ENCODE data around the gene HDAC4.

HDAC4 gene

GRCh38 chr2:239265681-239266433 lies 135.0 kb downstream of the HDAC4 start:
- no peak for DNase-seq (ENCODE audit: low read depth)

GRCh38 chr2:239264838-239265651 lies 135.8 kb downstream of the HDAC4 start:
- peak; percentile 51 for DNase-seq (ENCODE audit: low read depth)

DNA sequence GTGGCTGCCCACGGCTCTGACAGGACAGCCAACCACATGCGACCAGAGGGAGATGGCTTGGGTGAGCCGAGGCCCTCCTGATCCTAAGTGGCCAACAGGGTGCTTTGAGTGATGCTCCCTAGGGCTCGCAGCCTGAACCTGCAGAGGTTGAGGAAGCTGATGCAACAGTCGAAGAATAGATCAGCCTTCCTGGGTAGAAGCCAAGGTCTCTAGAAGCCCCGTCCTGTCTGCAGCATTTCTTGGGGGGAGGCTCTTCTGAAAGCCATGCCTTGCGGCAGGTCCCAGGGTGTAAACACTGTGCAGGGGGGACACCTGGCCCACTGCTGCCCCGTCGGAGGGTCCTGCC lies 136.4 kb downstream of the HDAC4 start:
- peak; percentile 68 for DNase-seq (ENCODE audit: low read depth)

- DNase-seq (ENCODE audit: low read depth) = no peak
Observed at GRCh38 chr2:239263669-239264491, 136.9 kb downstream of the HDAC4 start.

DNA sequence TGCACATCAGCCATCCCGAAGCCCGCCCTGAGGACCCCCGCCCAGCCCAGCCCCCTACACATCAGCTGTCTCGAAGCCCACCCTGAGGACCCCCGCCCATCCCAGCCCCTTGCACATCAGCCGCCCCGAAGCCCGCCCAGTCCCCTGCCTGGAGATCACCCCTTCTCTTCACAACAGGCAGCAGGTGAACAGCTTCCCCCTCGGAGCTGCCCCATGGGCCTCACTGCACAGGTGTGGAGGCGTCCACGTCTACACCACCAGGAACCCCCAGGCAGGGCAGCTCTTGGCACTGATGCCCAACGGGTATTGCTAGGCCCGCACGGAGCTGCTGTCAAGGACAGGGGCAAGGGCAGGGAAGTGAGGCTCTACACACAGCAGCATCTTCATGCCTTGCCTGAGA lies 137.6 kb downstream of the HDAC4 start:
- DNase-seq (ENCODE audit: low read depth) = no peak

DNA sequence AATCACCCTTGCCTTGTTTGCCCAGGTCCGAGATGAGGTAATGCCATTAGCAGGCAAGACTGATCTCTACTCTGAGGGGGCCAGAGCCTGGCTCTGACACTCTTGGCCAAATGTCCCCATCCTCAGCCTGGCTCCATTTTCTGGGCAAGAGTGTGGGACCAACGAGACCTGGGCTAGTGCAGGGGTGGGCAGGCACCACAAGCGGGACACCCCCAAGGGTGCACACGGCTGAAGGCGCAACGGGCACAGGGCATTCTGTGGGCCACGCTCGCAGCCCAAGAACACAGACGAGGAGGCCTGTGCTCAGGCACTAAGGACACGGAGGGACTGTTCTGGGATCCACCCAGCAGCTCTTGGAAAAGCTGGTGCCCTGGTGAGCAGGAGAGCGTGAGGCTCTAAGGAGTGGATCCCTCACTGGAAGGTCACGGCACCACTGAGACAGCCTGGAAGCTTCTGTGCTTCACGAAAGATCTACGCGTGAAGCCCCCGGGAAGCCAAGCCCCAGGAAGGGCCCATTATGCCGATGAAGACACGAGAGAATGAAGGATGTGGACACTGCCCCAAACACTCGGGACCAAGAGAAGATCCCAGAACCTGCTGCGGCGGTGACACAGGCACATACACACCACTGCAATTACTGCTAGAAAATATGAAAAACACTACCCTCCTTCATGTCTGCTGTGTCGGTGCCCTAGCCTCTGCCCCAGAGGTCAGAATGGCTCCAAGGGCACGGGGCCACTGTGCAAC lies 138.2 kb downstream of the HDAC4 start:
- no peak for DNase-seq (ENCODE audit: low read depth)

DNA sequence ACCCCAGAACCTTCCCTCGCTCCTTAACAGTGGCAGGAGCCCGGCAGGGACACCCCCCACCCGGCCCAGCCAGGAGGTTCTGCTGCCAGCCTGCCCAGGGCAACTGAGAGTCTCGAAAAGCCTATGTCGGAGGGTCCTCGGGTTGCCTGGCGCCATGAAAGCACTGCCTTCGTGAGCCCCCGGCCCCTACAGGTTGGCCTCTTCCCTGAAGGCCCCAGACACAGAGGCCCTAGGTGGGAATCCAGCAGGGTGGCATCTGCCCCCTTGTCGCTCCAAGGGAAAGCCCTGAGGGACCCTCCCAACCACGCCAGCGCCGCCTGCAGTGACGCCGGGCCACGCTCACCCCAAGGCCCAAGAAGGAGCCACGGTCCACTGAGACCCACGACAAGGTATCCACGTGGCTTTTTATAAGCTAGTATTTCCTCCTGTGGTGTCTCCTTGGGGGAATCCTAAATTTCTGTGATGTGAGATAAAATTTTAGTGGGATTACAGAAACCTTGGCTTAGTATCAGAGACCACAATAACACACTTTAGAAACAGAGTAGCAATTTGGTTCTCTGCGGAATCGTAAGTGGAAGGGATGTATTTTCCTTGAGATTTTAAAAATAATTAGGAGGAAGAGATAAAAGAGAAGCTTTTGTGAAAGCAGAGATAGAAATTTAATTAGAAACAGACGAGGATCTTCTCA lies 138.9 kb downstream of the HDAC4 start:
- no peak for DNase-seq (ENCODE audit: low read depth)

- no peak for DNase-seq (ENCODE audit: low read depth)
Observed at GRCh38 chr2:239261356-239261755, 139.5 kb downstream of the HDAC4 start.

DNA sequence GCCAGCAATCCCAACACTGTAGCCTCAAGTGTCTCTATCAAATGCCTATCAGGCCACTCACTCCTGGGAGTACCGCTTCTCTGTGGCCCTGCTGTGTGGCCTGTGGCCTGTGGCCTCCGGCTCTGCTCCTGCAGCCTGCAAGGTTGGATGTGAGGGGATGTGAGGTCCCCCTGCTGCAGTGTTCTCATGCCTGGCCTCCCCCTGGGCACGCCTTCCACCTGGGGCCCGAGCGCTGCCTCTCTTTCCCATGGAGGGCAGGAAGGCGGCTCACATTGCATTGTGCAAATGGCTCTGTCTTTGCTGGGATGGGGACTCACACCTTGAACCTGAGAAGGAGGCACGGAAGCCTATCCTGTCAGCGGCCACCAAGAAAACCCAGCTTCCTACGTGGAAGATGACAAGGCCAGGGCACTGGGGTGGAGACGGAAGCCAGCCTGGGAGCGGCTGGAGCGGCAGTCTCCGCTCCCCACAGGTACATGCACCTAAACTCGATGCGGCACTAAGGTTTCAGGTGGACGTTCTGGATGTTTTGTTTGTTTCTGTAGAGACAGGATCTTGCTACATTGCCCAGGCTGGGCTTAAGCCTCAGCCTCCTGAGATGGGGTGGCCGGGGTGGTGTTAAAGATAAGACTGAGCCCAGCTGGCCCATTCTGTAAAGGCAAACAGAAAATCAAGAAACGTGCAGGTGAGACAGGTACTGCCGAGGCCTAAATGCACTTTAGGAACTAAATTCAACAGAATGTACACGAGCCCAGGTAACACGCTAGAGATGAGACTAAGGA lies 140.1 kb downstream of the HDAC4 start:
- no peak for DNase-seq (ENCODE audit: low read depth)

DNA sequence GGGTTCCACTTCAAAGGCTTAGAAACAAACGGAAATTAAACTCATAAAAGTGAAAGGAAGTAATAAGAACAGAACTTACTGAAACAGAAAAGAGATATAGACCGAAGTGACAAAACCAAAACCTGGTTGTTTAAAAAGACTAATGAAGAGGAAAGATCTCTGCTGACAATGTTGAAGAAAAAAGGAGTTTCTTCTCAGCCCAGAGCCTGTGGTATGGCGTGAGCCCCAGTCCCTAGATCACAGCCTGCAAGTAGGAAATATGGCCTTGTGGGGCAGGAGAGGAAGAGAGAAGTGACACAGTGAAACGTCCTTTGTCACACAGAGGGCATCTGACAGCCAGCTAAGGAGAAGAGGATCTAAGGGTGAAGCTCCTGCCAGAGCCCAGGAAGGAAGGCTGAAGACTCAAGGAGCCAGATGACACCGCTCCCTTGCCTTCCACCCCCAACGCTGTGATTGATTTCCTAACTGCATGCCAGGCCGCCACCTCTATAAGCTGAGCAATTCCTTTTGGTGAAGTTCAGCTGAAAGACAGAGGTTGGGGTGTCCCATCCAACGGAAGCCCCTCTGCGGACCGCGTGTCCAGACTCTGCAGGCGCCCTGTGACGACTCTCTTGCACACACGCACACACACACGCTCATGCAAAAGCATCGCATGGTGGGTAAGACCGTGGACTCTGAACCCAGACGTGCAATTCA lies 141.1 kb downstream of the HDAC4 start:
- no peak for DNase-seq (ENCODE audit: low read depth)

DNA sequence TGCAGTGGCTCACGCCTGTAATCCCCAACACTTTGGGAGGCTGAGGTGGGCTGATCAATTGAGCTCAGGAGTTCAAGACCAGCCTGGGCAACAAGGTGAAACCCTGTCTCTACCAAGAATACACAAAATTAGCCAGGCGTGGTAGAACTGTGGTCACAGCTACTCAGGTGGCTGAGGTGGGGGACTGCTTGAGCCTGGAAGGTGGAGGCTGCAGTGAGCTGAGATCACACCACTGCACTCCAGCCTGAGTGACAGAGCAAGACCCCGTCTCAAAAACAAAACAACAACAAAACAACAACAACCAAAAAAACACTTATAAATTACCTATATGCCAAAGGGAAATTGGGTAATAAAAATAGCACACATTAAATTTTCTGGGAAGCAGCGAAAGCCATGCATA lies 141.6 kb downstream of the HDAC4 start:
- DNase-seq (ENCODE audit: low read depth) = no peak

DNA sequence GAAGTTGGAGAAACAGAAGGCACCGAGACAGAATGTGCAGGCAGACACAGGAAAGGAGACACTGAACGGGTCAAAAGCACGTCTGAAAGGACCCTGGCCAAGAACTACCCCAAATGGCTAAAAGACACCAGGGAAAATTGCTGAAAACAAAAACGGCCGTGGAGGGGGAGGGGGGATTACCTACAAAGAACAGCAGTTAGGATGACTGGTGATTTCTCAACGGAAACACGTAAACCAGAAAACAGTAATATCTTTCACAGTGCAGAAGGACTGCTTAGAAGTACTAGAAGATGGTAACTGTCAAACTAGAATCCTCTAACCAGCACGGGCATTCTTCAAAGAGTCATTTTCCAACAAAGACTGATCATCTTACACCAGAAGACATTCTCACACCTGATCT lies 142.6 kb downstream of the HDAC4 start:
- DNase-seq (ENCODE audit: low read depth) = no peak

DNA sequence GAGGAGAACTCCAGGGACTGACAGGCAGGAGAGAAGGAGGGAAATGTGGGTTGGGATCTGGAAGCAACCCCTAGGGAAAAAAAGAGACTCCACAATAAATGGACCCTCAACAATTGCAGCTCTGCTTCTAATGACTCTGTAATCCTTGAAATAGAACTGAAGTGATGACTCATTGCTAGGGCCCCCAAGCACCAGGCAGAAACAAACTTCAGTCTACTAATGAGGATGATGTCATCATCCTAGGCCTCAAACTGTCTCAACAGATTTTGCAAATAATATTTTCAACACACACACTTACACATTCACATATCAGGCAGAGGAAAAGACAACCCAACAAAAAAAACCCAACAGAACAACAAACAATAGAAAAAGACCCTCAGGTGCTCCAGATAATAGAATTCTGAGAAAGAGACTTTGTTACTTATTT lies 143.3 kb downstream of the HDAC4 start:
- peak; percentile 71 for DNase-seq (ENCODE audit: low read depth)

DNA sequence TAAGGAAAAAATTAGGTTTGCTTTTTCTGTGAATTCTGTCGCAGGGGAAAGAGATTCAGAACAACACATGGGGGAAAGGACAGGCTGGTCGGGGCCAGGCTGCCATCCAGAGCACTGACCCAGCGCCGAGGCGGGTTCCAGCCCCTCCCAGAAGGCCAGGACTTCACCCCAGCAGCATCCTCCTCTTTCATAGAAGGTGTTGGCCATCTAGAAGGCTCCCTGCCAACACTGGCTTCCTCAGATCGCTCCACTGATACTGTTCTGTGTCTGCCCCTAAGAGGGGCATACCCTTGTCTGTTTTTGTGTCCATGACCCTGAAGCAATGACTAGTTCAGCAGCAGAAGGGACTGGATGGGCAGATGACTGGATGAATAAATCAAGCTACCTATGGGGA lies 144.5 kb downstream of the HDAC4 start:
- DNase-seq (ENCODE audit: low read depth) = no peak

DNA sequence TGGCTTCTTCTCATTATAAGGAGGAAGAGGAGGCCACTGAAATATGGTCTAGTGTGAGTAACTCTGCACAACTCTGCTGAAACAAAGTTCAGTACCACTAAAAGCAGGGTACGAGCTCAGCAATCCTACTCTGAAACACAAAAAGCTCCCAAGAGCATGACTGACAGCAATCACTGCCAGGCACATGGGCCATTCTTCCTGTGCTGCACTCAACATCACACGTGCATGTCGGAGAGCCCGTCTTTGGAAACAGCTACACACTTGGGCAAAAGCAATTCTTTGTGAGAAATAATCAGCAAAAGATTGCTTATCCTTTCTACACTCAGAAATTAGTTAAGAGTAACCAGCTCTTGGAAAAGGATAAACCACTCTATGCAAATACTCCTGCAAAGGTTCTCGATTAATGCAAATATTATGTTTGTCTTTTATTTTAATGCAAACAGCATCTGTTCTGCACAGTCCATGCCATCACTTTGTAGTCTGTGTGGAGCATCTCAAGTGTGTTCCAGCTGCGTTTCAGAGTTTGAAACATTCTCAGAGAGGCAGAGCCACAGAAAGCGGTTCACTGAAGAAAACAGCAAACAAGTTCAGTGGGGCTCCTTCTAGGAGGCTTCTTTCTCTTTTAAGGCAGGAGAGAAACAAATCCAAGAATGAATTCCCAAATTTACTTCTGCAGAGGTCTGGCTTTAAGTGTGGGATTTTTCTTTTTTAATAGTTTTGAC lies 145.0 kb downstream of the HDAC4 start:
- DNase-seq (ENCODE audit: low read depth) = no peak

- DNase-seq (ENCODE audit: low read depth) = no peak
Observed at GRCh38 chr2:239255218-239255617, 145.6 kb downstream of the HDAC4 start.

GRCh38 chr2:239253701-239254436 lies 147.0 kb downstream of the HDAC4 start:
- no peak for DNase-seq (ENCODE audit: low read depth)

- DNase-seq (ENCODE audit: low read depth) = no peak
Observed at GRCh38 chr2:239253264-239253663, 147.6 kb downstream of the HDAC4 start.

GRCh38 chr2:239252801-239253200 lies 148.0 kb downstream of the HDAC4 start:
- no peak for DNase-seq (ENCODE audit: low read depth)
